CD4-positive, alpha-beta T cell treated with Interleukin-2 at 100 ng/mL for 4 hours (primary cell): Measurements from ENCODE around the gene IL11RA.

Experiments used
- DNase-seq: peaks from one replicate; pipeline ENCODE4 v3.0.0-alpha.2; 2020; ENCODE audit warnings: low spot score

Gene IL11RA

DNA sequence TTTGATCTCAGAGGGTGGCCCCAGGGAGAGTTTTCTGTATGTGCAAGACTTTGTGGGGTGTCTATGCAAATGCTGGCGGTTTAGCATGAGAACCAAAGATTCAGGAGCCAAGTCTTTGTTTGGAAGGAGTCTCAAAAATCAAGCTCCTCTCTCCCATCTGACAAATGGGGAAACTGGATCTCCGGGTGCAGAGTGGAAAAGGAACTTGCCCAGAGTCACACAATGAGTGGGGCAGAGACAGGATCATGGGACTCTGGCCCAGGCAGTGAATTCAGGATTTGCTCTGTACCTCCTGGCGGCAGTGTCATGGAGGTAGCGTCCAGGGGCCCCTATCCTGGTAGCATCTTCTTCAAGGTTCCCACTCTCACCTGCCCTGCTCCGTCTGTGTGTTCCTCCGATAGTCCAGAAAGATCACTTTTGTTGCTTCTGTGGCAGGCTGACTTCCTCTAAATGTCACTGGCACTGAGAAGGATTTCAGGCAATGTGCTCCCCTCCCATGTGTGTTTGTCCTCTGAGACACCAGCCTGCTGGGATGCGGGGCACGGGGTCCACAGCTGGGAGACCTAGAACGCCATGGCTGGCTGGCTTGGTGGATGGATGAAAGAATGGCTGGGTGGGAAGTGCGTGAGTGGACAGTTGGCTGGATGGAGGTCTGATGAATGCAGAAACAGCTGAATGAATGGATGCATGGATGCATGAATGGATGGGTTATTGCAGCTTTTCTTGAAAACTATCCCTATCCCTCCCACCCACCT lies 35.5 kb downstream of the IL11RA start:
- no peak for DNase-seq

DNA sequence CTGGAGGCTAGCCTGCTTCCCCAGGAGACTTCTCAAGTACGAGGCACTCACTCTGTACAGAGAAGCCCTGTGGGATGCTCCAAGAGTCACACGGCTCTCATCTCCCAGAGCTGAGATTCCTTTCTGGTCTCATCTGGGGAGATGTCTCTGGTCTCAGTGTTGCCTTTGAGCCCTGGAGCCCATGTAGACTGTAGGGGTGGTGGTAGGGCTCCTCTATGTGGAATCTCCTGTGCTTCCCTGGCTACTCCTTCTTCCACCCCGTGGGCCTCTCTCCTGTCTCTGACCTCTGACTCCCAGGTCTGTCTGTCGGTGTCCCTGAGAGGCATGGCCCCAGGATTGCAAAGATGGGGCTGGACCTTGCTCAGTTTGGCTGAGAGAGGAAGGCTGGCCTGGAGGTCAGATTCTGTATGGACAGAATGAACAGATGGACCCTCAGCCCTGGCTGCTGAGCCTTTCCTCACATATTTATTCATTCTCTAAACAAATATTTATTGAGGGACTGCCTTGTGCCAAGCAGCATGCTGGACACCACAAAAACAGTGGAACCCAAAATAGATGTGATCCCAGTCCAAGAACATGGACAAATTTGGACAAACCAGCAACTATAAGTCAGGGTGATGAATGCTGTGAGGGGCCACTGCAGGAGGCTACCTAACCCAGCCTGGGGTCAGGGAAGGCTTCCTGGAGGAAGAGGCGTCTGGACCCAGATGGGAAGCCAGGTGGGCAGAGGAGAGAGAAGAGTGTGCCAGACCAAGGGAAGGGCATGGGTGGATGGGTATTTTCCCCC lies 36.5 kb downstream of the IL11RA start:
- DNase-seq, result no peak

DNA sequence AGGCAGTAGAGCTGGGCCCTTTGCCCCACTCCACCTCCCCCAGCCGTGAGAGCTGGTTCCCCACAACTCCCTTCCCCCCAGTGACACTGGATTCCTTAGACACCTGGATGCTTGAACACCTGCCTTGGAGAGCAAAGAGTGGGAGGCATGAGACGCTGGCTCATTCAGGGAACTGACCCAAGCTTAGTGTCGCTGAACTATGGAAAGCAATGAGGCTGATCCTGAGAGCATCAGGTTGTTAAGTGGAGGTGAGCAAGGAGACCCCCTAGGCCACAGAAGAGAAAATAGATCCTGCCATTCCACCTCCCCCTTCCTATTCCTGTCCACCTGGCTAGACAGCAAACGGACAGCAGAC lies 37.1 kb downstream of the IL11RA start:
- DNase-seq, result no peak

DNA sequence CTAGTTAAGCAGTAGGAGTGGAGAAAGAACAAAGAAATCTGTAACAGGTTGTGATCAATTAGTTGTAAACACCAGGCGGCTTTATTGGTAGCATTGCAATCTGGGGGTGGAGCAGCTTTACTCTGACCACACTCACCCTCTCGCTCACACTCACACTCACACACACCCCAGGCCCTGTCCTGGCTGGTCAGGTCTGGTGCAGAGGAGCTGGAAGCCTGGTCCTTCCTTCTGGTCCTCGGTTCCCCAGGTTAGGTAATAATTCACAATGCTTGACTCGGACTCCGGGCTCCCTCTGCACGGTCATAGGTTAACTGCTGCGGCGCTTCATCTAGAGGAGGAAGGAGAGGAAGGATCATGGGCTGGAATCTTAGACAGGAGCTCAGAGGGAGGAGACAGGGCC lies 37.5 kb downstream of the IL11RA start:
- no peak for DNase-seq

DNA sequence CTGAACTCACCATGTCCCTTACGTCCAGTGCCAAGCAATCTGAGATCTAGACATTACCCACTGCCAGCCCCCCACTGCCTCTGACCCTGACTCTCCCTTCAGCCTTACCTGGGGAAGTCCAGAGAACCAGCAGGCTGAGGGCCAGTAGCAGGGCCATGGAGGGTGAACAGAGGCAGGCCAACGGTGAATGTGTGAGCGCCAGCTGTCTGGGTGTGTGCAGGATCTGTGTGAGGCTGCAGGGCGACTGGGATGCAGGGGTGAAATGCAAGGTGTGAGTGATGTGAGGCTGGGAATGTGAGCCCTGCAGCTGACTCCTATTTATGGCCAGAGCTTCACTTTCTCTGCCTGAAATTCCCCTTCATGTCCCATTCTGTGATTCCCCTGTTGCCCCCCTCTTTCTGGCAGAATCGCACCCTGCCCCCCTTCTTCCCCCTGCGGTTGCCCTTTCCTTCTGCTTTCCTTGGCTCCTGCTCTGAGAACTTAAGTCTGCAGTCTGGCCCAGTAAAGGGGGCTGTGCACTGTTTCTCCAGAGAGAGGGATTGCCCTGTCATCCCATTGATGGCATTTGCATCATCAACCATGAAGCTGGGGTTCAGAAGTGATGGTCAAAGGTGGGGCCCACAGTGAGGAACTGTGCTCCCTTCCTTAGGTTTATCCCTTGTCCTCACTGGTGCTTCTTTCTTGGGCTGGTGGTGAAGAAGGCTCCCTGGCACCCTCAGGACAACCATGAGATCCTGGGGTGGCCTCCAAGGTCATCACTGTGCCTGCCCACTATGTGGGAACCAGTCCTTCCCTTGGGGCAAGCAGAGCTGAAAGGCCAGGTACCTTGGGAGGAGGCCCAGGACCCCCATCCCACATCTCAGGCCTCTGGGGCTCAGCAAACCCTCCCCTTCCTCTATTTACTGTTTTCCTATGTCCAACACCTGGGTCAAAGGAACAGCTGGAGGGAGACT lies 39.3 kb downstream of the IL11RA start, which contains the start of gene CCL19:
Gene CCL19, minus strand, starts transcription at position 294 of the 953 bp plus-strand sequence. Its CDS starts 137 bp downstream, at position 157.
- DNase-seq, result no peak

DNA sequence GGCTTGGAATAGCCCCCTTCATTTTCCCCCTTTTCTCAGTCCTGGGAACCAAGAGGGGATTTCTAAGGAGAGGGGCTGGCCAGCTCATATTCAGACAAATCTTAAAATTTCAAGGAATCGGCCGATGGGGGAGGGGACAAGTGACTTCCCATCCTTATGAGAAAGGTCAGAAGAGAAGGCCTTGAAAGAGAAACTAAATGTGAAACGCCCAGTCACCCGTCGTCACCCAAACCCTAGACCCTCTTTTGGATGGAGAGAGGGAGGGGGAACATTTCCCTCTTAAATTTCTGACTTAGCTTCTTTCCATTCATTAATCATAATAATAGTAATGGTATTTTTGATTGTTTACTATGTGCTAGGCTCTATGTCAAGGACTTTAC lies 39.9 kb downstream of the IL11RA start:
- DNase-seq, result no peak

DNA sequence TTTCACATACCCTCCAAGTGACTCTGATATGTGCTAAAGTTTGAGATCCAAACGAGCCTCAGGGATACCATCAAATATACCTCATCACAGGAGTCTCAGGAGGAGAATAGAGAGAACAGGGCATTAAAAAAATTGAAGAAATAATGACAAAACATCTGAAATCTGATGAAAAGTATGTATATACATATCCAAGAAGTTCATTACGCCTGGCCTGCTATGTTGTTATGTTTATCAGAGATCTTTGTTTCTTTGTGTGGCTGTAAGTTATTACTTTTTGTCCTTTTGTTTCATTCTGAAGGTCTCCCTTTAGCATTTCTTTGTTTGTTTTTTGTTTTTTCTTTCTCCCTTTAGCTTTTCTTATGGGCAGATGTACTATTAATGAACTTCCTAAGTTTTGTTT lies 41.6 kb downstream of the IL11RA start:
- no peak for DNase-seq

DNA sequence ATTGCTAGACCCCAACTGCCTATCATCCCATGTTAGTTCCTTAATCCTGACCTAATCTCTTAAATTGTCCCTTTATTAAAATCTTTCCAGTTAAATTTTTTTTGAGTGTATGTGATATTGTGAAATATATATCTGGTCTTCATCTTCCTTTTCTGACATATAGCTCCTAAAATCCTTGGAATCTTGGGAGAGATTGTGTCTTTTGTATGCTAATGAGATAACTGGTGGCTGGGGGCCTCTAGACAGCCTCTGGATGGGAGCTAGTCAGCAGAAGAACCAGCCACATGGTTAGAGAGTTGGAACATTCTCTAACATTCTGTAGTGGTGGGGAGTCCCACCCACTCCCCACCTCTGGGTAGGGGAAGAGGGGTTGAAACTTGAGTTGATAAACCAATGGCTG lies 42.8 kb downstream of the IL11RA start:
- no peak for DNase-seq

DNA sequence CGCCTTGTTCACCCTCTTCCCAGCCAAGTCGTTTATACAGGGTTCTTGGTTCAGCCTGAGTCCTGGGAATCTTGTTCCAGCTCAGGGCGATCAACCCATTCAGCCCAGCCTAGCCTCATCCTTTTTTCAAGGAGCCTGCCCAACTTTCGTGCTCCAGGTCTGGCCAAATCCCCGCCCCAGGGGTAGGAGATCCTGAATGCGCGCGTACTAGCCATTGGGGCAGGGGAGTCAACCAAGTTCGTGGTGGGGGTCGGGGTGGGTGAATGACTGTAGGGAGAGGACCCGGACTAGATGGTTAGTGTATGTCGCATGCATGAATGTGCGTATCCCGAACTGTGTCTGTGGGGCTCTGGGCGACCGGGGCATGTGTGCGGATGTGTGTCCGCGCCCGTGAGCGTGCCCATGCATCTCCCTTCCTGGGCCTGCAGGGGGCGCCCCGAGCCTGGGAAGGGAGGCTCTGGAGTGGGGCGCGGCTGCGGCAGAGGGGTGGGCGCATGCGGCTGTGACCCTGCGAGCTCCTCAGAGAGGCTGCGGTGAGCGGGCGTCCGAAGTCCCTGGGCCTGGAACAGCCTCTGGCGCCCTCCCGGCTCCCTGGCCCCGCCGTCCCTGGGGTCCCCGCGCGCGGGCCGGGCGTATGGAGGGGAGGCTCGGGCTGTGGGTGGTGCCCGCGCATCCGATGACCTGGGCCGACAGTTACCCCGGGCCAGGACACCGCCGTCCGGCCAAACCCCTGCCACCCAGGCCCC lies 49.2 kb downstream of the IL11RA start:
- peak; percentile 77 for DNase-seq

DNA sequence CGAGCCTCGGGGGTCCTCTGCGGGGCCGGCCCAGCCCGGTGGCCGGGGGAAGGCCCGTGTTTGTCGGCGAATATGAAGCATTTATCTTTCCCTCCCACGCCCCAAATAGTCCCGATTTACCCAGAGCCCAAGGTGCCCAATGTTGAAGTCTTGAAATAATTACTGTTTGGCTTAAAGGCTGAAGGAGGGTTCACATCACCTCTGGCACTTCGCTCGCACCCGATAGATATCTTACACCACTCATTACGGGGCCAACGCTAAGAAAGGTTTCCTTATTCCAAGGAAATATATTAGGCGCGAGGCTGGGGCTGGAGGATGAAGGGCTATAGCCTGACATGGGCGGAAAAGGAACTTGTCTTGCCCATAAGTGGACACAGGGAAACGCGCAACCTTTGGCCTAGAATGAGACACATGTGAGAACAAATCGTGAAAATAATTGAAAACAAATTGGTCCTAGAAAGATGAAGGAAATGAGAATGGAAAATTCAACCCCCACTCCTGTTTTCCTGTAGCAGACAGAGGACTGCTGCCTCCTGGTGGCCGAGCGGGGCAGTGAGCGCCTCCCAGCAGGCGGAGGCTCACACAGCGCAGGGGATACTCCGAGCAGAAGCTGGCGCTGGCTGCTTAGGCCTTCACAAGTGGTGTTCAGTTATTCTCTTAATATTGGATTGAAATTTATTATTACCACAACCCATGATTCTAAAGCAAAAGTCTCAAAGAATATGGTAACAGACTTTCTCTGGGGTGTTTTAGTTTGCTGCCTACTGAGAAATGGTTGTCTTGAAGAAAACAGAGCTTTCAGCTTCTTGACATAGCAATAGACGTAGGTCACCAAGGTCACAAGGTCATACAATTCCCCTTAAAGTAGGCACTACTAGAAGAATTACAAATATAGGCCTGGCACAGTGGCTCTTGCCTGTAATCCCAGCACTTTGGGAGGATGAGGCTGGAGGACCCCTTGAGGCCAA lies 50.1 kb downstream of the IL11RA start:
- peak; percentile 84 for DNase-seq

DNA sequence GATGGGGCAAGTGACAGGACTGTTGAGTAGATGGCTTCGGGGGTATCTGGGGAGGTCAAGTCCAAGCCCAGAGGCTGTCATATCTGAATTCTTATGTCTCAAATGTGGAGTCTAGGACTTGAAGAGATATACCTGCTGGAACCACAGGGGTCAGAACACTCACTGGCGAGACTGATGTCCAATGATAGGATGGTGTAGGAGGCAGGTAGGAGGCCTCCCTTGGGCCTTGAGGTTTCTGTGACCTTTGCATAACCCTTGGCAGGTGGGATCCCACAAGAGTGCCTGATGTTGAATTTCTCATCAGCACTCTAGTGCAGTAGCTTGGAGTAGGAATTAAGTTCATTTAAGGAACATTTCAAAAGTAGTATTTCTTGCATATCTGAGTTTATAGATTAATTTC lies 55.1 kb downstream of the IL11RA start:
- DNase-seq, result no peak

DNA sequence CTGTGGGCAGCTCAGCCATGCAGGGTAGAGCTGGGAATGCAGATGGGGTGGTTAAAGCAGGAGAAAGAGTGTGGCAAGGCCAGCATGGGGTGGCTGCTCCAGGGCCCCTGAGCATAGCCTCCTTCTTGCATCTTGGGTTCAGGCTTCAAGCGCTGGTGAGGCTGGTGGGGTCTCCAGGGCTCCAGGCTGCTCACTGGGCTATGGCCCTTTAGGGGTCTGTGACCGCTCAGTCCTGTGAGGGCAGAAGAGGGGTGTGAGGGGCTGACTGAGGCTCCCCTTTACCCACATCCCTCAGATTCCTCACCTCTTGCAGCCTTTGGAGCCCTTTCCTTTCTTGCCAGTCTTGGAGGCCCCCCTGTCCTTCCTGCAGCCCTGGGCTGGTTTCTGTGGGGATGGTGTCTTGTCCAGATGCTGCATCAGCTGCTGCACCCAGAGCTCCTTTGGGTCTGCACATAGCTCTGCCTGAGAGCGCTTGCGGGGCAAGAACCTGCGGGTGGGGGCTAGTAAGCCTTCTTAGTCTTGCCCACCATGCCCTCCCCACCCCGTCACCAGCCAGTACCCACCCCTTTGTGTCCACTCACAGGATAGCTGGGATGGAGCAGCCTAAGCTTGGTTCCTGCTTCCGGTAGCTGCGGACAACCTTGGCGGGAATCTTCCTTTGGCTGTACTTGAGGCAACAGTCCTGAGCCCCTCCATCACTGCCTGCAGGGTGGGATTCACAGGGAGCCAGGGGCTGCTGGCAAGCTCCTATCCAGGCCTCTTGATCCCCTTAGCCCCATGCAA lies 57.4 kb downstream of the IL11RA start:
- no peak for DNase-seq

DNA sequence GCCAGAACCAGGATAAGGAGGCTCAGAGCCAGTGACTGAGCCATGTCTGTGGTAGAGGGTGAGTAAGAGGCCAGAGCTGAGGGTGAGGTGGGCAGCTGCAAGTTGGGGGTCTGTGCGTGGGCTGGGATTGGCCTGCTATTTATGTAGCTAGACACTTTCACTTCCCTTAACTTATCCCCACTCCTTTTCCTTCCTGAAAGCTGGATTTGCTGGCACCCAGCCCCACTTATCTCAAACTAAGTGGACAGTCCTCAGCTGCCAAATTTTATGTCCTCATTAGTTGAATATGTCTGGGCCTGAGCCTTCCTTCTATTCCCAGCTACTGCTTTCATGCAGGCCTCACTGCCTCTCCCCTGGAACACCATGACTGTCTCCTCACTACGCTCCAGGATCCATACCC lies 58.0 kb downstream of the IL11RA start, which contains the start of gene CCL21:
Gene CCL21, minus strand, starts transcription at position 114 of the 400 bp plus-strand sequence. Its CDS starts 70 bp downstream, at position 44.
- no peak for DNase-seq
